HG03280 (cell line): ENCODE results near the gene LRRN3.
A peak's percentile ranks its signal among the peaks of the same experiment; 100 is the strongest.

Source experiments
- ATAC-seq: cut with Tn5 transposase; IDR thresholded peaks from one replicate; pipeline ENCODE4 v1.9.1; 2021; ENCODE audit warnings: mild to moderate bottlenecking, moderate library complexity; ENCODE audit not compliant: unreplicated experiment

The LRRN3 gene

DNA sequence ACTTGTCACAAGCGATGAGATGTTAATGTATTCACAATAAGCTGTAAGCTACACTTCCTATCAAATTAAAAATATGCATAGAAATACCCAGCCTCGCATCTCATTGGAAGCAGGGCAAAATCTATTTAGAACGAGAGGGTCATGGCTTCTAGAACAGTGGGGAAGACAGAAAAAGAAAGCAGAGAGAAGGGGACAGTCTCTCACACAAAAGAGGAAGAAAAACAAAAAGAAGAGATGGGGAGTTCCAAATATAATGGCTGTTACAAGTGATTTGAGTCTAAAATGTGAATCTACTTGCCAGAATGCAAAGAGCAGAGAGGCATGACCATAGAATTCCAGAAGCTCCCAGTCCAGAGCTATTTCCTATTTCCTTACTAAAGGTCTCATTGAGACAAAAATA is 13.8 kb downstream of the LRRN3 start:
- no peak for ATAC-seq

DNA sequence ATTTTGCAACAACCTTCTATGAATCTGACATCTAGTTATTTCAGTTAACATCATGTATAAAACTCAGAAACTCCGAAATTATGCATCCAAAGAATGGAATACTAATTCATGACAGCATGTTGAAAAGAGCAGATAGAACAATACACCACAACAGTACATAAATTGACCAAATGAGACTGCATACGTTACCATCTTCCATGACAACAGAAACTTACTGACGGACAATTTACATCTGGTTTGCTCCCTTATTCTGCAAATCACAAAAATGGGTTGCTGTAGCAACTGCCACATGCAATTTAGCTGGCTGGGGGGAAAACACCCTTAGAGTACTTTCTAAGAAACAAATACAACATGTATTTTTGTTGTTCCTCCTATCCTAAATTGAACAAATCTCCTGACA is 14.3 kb downstream of the LRRN3 start:
- ATAC-seq, result peak; percentile 51

DNA sequence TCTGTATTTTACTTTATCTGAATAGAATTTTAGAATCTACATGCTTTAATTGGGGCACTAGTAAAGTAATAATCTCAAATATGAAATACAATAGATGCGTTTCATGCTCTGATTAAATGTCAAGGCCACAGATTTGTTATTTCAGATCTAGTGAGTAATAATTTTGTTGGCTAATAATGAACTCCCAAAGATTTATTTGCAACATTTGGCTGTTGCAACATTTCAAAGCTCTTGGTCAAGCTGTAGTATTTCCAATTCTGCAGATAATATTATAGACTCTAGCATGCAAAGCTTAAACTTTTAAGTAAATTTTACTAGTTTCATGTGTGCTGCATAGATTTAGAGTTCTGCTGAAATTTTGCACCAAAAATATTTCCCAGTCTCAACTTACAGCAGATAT is 16.7 kb downstream of the LRRN3 start:
- ATAC-seq, result no peak

DNA sequence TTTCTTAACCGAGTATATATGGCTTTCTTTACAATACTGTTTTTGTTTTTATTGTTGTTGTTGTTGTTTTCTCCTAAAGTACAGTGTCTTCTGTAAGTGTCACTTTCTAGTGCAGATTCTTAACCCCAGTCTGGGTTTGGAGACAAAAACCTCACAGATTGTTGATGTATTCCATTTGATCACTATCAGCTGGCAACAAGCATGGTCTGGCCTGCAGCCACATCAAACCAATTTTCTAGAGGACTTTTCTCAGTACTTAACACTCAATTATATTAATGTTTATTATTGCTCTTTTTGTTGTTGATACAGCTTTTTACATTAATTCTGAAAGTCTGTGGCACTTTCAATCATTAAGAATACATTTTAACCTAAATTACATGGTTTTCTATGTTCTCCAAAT is 17.1 kb downstream of the LRRN3 start:
- no peak for ATAC-seq

DNA sequence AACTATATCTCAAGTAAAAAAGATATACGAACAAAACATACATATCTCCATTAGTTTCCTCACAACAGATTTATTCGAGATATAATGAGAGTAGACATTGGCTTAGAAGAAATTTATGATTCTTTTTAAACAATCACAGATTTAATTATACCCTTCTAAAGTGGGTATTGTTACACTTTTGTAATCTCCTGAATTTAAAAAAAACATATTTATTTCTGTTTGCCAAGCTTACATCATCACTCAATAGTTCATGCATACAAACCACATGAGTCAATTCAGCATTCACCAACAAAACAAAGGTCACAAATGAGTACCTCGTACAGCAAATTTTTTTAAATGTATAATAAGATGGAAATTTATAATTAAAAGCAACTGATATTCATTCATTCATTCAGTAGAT is 17.6 kb downstream of the LRRN3 start:
- ATAC-seq, result no peak

GRCh38 chr7:111112439-111112838 is 21.5 kb downstream of the LRRN3 start:
- no peak for ATAC-seq

- ATAC-seq, result no peak
Measured at GRCh38 chr7:111113263-111114017, 22.5 kb downstream of the LRRN3 start.

GRCh38 chr7:111115966-111116365 is 25.0 kb downstream of the LRRN3 start:
- ATAC-seq, result no peak

- no peak for ATAC-seq
Measured at GRCh38 chr7:111126987-111127386, 36.1 kb downstream of the LRRN3 start.

DNA sequence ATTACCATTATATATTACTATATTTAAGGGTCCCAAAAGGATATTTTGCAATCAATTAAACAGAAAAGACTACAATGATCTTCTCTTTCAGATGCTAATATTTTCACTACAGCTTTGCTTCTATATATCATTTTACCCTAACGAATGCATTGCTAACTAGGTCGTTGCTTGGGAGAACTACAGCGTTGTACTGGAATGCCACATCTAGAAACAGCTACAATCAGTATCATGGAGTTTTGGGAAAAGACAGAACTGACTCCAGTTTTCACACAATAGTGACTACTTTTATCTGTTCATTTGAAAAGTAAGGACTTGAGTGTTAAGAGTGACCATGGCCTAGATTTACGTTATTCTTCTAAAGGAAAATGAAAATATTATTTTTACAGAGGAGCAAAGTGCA is 38.5 kb downstream of the LRRN3 start:
- no peak for ATAC-seq

DNA sequence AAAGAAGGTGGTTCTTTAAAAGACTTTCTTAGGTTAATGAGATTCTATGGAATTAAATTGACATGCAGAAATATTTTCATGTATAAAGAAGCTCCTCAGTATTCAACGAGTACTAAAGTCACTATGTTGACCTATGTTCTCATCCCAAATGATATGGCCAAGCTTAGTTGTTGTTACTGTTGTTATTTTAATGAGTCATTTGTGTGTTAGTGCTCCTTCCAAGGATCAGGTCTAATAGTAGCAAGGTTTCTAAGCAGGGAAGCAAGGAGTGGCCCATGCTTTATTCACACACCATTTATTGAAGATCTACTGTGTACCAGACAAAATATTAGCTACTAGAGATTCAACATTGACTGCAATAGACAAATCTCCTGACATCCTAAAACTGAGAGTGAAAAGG is 41.9 kb downstream of the LRRN3 start:
- no peak for ATAC-seq

- ATAC-seq, result peak; percentile 74
Measured at GRCh38 chr7:111137296-111138192, 46.6 kb downstream of the LRRN3 start.

DNA sequence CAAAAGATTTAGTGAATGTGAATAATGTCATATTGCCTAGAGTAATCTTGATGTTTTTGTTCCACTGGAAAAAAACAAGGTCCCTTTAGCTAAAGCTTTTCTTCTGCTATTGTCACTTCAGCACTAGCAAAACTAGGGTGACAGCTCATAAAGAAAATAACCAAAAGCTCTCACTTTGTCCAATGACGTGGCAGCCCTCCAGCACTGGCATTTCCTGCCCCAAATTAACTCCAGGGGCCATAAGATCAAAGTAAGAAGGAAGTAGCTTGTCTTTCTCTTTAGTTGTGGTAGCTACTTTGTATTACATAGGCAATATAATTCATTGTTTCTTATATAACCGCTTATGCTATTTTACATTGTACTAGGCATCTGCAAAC is 47.3 kb downstream of the LRRN3 start:
- ATAC-seq, result peak; percentile 95

DNA sequence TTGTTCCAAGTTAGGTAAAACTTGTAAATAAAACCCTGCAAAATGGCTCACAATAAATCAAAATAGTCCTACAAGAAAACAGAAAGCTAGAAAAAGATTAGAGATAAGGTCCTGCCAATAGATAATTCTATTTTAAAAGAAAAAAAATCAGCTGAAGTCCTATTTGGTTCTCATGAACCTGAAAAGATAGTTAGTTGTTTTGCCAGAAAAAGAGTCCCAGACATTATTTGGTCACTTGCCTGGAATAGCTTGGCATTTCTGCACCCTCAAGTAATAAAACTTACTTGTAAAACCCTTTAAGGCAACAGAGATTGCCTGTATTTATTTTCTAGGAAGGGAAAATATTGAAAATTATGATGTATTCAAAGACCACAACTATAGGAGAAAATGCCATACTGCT is 47.7 kb downstream of the LRRN3 start:
- no peak for ATAC-seq

DNA sequence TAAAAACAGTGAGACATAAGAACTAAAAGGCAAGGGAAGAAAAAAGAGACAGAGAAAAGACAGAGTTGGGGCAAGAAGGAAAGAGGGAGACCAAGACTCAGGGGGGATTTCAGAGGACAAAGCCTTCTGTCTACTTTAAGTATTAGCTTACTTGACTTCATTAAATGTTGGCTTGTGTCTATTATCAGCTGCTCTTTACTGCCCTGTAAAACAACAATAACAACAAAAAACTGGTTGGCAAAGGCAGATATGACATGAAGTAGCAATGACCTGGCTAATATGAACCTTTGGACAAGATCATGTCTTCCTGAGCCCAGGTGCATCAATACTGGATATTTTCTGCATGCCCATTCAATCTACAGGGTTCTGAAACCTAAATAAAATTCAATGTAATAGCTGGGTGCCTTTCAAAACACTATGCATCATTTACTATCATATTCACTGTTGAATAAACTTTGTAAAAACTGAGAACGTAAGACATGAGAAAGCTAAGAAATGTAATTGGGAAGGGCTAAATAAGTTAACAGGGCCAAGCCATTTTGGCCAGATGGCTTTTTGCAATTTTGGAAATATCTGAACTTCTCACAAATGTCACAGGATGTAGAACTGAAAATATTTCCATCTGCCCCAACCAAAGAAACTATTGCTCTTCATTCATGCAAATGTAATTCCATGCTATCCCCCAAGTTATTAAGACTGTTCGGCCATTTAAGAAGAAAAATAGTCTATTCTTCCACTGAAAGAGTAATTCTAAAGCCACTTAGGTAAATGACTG is 49.4 kb downstream of the LRRN3 start:
- no peak for ATAC-seq

- ATAC-seq, result no peak
Measured at GRCh38 chr7:111145472-111145871, 54.5 kb downstream of the LRRN3 start.

DNA sequence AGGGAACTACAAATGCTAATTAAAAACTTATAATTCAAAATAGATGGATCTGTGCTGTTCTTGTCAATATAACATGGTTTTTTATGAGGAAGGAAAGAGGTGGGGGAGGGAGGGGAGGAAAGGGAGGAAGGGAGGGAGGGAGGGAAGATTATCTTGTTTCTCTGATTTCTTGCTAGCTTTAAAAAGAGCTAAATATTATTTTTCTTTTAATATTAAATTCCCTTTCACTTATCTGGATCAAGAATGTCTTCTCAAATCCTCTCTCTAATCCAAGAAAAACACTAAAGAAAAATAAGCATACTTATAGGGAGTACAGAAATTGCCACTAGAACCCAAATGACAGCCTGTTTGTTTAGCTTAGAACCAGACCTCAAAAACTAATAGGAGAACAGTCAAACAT is 55.2 kb downstream of the LRRN3 start:
- no peak for ATAC-seq

DNA sequence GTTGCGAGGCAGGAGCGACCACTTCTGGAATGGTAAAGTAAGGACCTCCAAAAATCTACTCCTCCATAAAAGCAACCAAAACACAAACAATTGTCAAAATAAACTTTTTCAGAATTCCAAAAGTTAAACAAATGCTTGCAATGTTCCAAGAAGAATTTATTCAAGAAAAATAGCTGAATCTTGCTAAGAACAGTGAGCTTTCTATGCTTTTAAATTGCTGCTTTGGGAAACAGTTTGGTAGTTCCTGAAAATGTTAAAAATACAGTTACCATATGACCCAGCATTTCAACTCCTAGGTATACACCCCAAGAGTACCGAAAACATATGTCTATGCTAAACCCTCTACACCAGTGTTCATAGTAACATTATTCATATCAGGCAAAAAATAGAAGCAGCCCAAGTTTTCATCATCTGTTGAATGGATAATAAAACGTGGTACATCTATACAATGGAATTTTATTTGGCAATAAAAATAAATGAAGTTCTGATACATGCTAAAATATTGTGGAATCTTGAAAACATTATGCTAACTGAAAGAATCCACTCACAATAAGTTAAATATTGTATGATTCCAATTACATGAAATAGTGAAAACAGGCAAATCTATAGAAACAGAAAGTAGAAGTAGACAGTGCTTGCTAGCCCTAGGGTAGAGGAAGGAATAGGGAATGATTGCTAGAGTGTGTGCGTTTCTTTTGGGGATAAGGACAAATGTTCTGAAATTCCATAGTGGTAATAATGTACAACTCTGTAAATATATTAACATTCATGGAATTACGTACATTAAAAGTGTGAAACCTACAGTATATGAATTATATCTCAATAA is 57.0 kb downstream of the LRRN3 start:
- ATAC-seq, result no peak

- ATAC-seq, result no peak
Measured at GRCh38 chr7:111150709-111151108, 59.8 kb downstream of the LRRN3 start.

DNA sequence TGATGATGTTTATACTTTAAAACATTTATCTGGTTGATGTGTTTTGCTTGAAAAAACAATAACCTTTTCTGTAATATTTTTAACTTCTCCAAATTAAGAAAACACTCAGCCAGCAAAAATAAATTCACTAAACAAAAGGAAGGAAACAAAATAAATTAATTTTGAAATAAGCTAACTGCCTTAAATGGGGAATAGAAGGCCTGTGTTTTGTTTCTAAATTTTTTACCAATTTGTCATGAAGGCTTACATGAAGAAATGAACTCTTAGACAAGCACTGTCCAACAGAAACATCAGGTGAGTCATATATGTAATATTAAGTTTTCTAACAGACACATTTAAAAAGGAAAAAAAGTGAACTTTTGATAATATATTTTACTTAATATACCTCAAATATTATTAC is 68.5 kb downstream of the LRRN3 start:
- ATAC-seq, result no peak

DNA sequence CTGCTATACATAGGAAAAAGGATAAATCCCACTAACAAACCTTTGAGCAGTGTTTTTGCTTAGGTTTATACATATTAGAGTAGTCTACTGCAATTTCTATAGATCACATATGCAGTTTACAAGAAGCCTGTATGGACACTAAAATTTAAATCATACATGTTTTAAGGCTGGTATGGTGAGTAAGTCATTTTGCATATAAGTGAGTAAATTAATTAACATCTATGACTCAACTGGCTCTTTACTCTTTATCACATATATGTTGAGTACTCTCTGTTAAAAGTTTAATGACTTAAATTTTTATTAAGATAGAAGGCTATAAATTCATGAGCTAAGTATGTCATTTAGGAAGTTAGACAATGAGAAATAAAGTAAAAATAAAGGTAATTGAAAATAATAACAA is 69.4 kb downstream of the LRRN3 start:
- ATAC-seq, result no peak
